ENCODE results near the gene UGGT2.
"Not testable (repeated sequence)": the region's sequence is repeated elsewhere in the genome, so short reads cannot be mapped to it uniquely, and the experiment has no call there.

Gene UGGT2

GRCh38 chr13:95987841-95988240, 65.4 kb downstream of the UGGT2 start:
- DNase-seq: no peak

GRCh38 chr13:95982144-95982543, 71.1 kb downstream of the UGGT2 start:
- DNase-seq: no peak

GRCh38 chr13:95972651-95973050, 80.5 kb downstream of the UGGT2 start:
- not testable (repeated sequence) for DNase-seq

GRCh38 chr13:95970878-95971277, 82.3 kb downstream of the UGGT2 start:
- no peak for DNase-seq

- DNase-seq: no peak
Measured at GRCh38 chr13:95968906-95969305, 84.3 kb downstream of the UGGT2 start.

GRCh38 chr13:95957331-95957730, 95.9 kb downstream of the UGGT2 start:
- DNase-seq: no peak

GRCh38 chr13:95956589-95957148, 96.5 kb downstream of the UGGT2 start:
- no peak for DNase-seq

- no peak for DNase-seq
Measured at GRCh38 chr13:95955719-95956118, 97.5 kb downstream of the UGGT2 start.

- no peak for DNase-seq
Measured at GRCh38 chr13:95955255-95955654, 97.9 kb downstream of the UGGT2 start.

GRCh38 chr13:95954266-95954665, 98.9 kb downstream of the UGGT2 start:
- DNase-seq: no peak

GRCh38 chr13:95950103-95950502, 103.1 kb downstream of the UGGT2 start:
- no peak for DNase-seq

- DNase-seq: no peak
Measured at GRCh38 chr13:95948656-95949055, 104.5 kb downstream of the UGGT2 start.

- DNase-seq: peak in 1 of 56 donors; percentile 4
Measured at GRCh38 chr13:95937714-95938320, 115.4 kb downstream of the UGGT2 start.

GRCh38 chr13:95931300-95932025, 121.7 kb downstream of the UGGT2 start:
- no peak for DNase-seq

- no peak for DNase-seq
Measured at GRCh38 chr13:95929430-95929829, 123.8 kb downstream of the UGGT2 start.

GRCh38 chr13:95928367-95928906, 124.8 kb downstream of the UGGT2 start:
- DNase-seq: not testable (repeated sequence)

GRCh38 chr13:95926231-95926630, 127.0 kb downstream of the UGGT2 start:
- DNase-seq: no peak

- DNase-seq: no peak
Measured at GRCh38 chr13:95924389-95924994, 128.7 kb downstream of the UGGT2 start.

- no peak for DNase-seq
Measured at GRCh38 chr13:95921485-95921884, 131.7 kb downstream of the UGGT2 start.

GRCh38 chr13:95920485-95920884, 132.7 kb downstream of the UGGT2 start:
- no peak for DNase-seq

GRCh38 chr13:95918860-95919259, 134.3 kb downstream of the UGGT2 start:
- no peak for DNase-seq

- no peak for DNase-seq
Measured at GRCh38 chr13:95914991-95915501, 138.2 kb downstream of the UGGT2 start.

Data from amygdala (tissue), 56 donors.